Esophagus (tissue), 2 donors: ENCODE data around the gene MAB21L2. TPM values are rescaled to one million over a fixed set of nuclear protein-coding genes. Genes with fewer than 3 reads are reported as not detected.
"Not testable (repeated sequence)": the region's sequence is repeated elsewhere in the genome, so short reads cannot be mapped to it uniquely, and the experiment has no call there.

Source experiments
- H3K27ac ChIP-seq, 2 donors: one replicate each; pipeline ENCODE4 v1.5.1; 2013; ENCODE audit warnings: low read depth in 2 of 2, mild to moderate bottlenecking in 2 of 2, inconsistent platforms in 1 of 2, low read length in 1 of 2, moderate library complexity in 1 of 2
- H3K27me3 ChIP-seq, 2 donors: one replicate each; pipeline ENCODE4 v1.6.1; 2013; ENCODE audit warnings: low read length in 2 of 2, control low read depth in 1 of 2, mild to moderate bottlenecking in 1 of 2; ENCODE audit not compliant: insufficient read depth in 2 of 2, control insufficient read depth in 1 of 2
- H3K36me3 ChIP-seq, 2 donors: one replicate each; pipeline ENCODE4 v1.6.1; 2013; ENCODE audit warnings: low read length in 1 of 2; ENCODE audit not compliant: control insufficient read depth in 2 of 2, insufficient read depth in 2 of 2
- H3K4me1 ChIP-seq, 2 donors: one replicate each; pipeline ENCODE4 v1.6.1; 2013; ENCODE audit warnings: low read length in 1 of 2; ENCODE audit not compliant: control insufficient read depth in 2 of 2, insufficient read depth in 2 of 2
- H3K4me3 ChIP-seq, 2 donors: one replicate each; pipeline ENCODE4 v1.5.1; 2013; ENCODE audit warnings: low read length in 2 of 2, mild to moderate bottlenecking in 2 of 2, low read depth in 1 of 2, moderate library complexity in 1 of 2
- H3K9me3 ChIP-seq, 2 donors: one replicate each; pipeline ENCODE4 v1.6.1; 2013; ENCODE audit warnings: mild to moderate bottlenecking in 2 of 2, low read depth in 1 of 2, low read length in 1 of 2, moderate library complexity in 1 of 2; ENCODE audit not compliant: control insufficient read depth in 2 of 2, insufficient read depth in 1 of 2
- WGBS, 2 donors: extraction: QIAGEN DNeasy Blood & Tissue Kit; methylation state at CpG; one replicate each; pipeline ENCODE4 v1.1.7; 2013; 5-methylcytosine and 5-hydroxymethylcytosine counted together
- polyA plus RNA-seq, 2 donors: library from polyadenylated mRNA; stranded (reverse); fragments of 200-250 nt; gene quantifications; one replicate each; pipeline ENCODE4 v1.2.3, GENCODE V29; 2013
- donor health status: healthy with polysubstance abuse.
- donor health status: Bipolar disorder and iron deficiency.

The MAB21L2 gene
- polyA plus RNA-seq, 2 donors: 0.49 to 0.73 TPM

DNA sequence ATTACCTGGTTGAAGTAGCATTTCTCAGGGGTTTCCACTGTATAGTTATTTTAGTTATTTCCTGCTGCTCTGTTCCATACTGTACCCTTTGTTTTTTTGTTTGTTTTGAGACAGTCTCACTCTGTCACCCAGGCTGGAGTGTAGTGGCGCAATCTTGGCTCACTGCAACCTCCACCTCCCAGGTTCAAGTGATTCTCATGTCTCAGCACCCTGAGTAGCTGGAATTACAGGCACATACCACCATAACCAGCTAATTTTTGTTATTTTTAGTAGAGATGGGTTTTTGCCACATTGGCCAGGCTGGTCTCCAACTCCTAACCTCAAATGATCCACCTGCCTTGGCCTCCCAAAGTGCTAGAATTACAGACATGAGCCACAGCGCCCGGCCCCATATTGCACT lies 24.1 kb upstream of the MAB21L2 start:
- 97% methylated on average over 3 of the region's 3 CpGs for WGBS, 2 donors
- not testable (repeated sequence) for H3K27me3 ChIP-seq, H3K36me3 ChIP-seq, H3K27ac ChIP-seq, H3K4me1 ChIP-seq, H3K9me3 ChIP-seq, H3K4me3 ChIP-seq

DNA sequence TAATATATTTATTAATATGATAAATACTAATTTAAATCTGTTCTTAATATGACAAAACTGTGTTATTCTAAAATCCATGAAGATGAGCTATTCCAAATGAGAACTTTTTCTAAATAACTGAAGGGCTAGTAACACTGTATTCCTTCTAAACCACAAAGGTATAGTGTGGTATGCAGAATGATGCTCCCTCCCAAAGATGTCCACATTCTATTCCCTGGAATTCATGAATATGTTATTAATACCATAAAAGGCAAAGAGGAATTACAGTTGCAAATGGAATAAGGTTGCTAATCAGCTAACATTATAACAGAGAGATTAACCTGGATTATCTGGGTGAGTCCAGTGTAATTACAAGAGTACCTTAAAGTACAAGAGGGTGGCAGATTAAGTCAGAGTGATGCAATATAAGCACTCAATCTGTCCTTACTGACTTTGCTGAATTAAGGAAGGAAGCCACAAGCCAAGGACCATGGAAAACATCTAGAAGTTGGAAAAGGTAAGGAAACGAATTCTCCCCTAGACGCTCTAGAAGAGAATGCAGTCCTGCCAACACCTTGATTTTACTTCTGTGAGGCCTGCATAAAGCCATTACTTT lies 20.7 kb upstream of the MAB21L2 start:
- Histone ChIP-seq H3K4me3 (no peak overlapping the region), H3K4me1 (no peaks in the 10 kb centered on the region), H3K9me3 (no peaks in the 10 kb centered on the region), H3K27me3 (no peaks in the 10 kb centered on the region), H3K36me3 (no peaks in the 10 kb centered on the region), H3K27ac (no peak overlapping the region)
- WGBS, 2 donors: 96 to 98% methylated on average over 2 of the region's 2 CpGs

DNA sequence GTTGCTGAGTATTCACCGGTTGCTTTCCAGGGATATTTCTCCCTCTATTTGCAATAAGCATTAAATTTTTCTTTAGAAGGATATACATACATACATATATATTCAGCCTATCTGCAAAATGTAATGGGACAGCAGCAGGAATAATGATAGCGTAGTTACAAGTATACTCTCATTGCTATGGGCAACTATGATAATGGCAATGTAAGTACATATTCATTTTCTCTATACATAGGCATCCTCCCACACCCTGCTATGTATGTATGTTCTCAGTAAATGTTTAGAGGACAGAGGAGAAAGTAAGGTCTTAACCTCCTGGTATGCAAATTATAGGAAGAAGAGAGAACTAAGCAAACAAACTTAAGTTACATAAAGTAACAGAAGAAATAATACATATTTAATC lies 19.7 kb upstream of the MAB21L2 start:
- no peaks in the 10 kb centered on the region for H3K36me3 ChIP-seq
- 99 to 100% methylated on average over 2 of the region's 2 CpGs for WGBS, 2 donors
- no peak overlapping the region for H3K27ac ChIP-seq

DNA sequence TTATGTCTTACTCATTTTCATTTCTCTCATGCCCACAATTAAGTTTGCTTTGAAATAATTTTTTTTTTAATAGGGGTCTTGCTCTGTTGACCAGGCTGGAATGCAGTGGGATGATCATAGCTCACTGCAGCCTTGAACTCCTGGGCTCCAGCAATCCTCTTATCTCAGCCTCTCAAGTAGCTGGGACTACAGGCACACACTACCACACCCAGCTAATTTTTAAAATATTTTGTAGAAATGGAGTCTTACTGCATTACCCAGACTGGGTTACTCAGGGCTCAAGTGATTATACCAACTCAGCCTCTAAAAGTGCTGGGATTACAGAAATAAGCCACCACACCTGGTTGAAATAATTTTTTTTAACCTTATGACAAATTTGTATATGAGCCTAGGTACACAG lies 19.2 kb upstream of the MAB21L2 start:
- H3K27me3 ChIP-seq: no peaks in the 10 kb centered on the region
- no peaks in the 10 kb centered on the region for H3K36me3 ChIP-seq
- no peak overlapping the region for H3K4me3 ChIP-seq

More for the DNA sequence above, 19.7 kb upstream of the MAB21L2 start:
- Histone ChIP-seq H3K27me3 (no peaks in the 10 kb centered on the region), H3K4me3 (no peak overlapping the region), H3K9me3 (no peaks in the 10 kb centered on the region), H3K4me1 (no peaks in the 10 kb centered on the region)

DNA sequence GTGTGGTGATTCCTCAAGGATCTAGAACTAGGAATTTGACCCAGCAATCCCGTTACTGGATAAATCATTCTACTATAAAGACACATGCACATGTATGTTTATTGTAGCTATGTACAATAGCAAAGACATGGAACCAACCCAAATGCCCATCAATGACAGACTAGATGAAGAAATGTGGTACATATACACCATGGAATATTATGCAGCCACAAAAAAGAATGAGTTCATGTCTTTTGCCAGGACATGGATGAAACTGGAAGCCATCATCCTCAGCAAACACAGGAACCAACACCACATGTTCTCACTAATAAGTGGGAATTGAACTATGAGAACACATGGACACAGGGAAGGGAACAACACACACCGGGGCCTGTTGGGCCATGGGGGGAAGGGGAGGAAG lies 17.0 kb upstream of the MAB21L2 start:
- not testable (repeated sequence) for H3K9me3 ChIP-seq, H3K27me3 ChIP-seq, H3K4me3 ChIP-seq, H3K4me1 ChIP-seq, H3K27ac ChIP-seq, H3K36me3 ChIP-seq
- WGBS, 2 donors: 95 to 98% methylated on average over 2 of the region's 2 CpGs

More for the DNA sequence above, 19.2 kb upstream of the MAB21L2 start:
- Histone ChIP-seq H3K27ac (no peak overlapping the region), H3K4me1 (no peaks in the 10 kb centered on the region), H3K9me3 (no peaks in the 10 kb centered on the region)

DNA sequence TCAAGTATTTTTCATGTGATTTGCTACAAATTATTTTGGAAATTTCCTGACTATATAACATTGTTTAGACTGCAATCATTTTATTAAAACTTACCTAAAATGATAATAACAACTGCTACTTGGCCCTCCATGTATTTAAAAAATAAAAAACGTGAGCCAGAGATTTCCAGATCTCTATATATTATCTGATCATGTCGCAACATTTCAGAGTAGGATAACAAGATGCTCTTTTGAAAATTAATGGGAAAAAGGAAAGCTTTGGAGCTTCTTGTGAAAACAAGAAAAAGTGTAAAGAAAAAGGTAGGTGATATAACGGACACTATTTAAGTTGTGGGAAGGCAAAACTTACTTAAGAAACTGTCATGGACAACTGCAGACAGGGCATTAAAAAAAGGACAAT lies 14.9 kb upstream of the MAB21L2 start:
- no peak overlapping the region for H3K27ac ChIP-seq
- H3K36me3 ChIP-seq: no peaks in the 10 kb centered on the region
- no peaks in the 10 kb centered on the region for H3K27me3 ChIP-seq
- WGBS, 2 donors: 92 to 94% methylated on average over 3 of the region's 3 CpGs
- no peak overlapping the region for H3K4me3 ChIP-seq
- no peaks in the 10 kb centered on the region for H3K9me3 ChIP-seq
- H3K4me1 ChIP-seq: no peaks in the 10 kb centered on the region

DNA sequence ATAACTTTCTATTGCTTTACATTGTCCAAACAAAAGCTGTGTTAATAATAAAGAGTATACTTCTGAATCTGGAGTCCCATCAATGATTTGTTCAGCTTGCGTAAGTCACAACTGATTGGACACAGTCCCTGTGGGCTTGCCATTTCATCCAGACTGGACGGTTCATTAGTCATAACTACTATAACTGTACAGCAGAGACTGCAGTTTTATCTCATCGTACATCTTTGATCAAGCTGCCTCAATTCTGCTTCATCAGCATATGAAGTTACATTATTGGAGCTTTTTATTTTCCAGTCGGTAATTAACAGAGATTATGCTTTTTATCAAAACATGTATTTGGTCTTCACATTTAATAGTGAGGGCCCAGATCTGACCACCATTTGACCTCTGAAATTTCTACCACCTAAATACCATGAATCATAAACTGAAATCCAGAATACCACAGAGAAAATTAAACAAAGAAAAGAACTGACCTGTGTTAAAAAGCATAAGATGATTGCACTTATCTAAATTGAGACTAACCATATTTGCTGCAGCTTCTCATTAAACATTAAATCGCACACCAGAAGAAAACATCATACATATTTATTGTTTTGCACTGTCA lies 12.5 kb upstream of the MAB21L2 start:
- H3K9me3 ChIP-seq: no peaks in the 10 kb centered on the region
- 89 to 91% methylated on average over 5 of the region's 5 CpGs for WGBS, 2 donors
- no peaks in the 10 kb centered on the region for H3K27me3 ChIP-seq
- H3K36me3 ChIP-seq: no peaks in the 10 kb centered on the region
- no peak overlapping the region for H3K27ac ChIP-seq
- H3K4me1 ChIP-seq: no peaks in the 10 kb centered on the region
- H3K4me3 ChIP-seq: no peak overlapping the region

DNA sequence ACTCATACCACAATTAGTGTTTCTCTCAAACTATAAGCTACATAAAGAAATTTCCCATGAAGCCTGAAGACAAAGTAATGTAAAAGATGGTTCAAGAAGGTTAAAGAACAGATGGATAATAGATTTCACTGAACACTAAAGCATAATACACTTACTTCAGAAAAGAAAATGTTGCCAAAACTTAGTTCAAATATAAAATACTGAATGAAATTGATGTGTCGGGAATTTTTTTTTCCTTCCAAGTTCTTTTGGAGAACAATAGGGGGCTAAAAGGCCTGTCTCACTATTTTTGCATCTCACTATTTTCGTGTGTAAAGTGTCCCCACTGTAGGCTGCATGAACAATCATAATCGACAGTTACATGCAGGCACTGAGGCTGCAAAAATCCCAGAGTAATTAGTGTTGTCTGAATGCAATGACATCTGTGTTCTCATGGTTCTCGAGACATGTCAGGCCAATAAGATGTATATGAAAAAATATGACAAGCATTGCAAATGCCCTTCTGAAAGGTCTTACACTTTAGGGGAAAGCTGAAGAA lies 11.9 kb upstream of the MAB21L2 start:
- 89 to 92% methylated on average over 4 of the region's 4 CpGs for WGBS, 2 donors
- no peak overlapping the region for H3K27ac ChIP-seq
- no peaks in the 10 kb centered on the region for H3K9me3 ChIP-seq
- no peaks in the 10 kb centered on the region for H3K4me1 ChIP-seq
- H3K36me3 ChIP-seq: no peaks in the 10 kb centered on the region
- H3K4me3 ChIP-seq: no peak overlapping the region
- no peaks in the 10 kb centered on the region for H3K27me3 ChIP-seq

DNA sequence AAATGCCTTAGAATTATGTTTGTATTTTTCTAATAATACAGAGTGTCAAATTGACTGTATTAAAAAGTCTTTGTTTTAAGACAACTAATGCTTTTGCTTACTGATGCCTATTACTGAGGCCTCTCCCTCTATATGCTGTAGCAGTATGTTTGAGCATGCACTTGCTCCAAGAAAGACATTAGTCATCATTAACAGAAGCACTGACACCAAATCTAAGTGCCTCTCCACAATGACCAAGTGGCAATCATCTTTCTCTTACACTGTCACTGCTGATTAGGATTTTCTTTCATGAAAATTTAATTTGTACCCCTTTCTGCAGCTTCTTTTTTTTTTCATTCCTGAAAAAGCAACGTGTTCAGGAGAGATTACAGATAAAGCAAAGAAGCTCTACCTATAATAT lies 11.1 kb upstream of the MAB21L2 start:
- H3K27ac ChIP-seq: no peak overlapping the region
- H3K9me3 ChIP-seq: no peaks in the 10 kb centered on the region
- H3K4me1 ChIP-seq: no peaks in the 10 kb centered on the region
- H3K27me3 ChIP-seq: no peaks in the 10 kb centered on the region
- WGBS, 2 donors: 71 to 77% methylated on average over 1 of the region's 1 CpG
- no peak overlapping the region for H3K4me3 ChIP-seq
- no peaks in the 10 kb centered on the region for H3K36me3 ChIP-seq
